GM18498 (cell line): Measurements from ENCODE around the gene TBC1D9.
A peak's percentile ranks its signal among the peaks of the same experiment; 100 is the strongest.

Experiments used
- ATAC-seq: cut with Tn5 transposase; IDR thresholded peaks from one replicate; pipeline ENCODE4 v1.9.1; 2021; ENCODE audit warnings: mild to moderate bottlenecking, moderate library complexity; ENCODE audit not compliant: unreplicated experiment

The TBC1D9 gene

DNA sequence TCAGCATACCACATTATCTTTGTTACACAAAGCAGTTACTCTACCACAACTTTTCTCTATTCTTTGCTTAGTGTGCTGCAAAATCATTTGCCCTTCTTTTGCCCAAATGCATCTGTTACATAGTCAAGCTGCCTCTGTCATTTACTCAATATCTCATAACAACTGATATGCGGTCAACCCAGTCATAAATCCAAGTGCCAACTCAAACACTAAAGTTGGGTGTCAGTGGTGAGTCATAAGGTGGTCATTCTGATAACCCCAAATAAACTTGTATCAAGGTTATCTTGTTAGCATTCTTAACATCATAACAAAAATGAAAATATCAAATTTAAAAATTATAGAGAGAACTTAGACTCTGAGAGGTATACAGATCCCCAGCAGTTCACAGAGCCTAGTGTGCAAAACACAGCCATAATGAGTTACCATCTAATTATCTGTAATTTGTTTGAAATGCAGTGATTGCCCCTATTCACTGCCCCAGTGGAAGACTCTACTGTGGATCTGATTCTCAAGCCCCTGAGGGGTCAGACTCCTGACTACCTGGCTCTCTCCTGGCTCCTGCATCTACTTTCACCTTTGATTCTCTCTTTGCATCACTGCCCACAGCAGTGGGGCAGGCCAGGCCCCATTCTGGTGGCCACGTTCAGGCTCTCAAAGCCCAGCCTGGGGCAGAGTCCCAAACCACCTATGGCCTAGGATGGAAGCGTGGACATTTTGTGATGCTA is 29.2 kb downstream of the TBC1D9 start:
- no peak for ATAC-seq

DNA sequence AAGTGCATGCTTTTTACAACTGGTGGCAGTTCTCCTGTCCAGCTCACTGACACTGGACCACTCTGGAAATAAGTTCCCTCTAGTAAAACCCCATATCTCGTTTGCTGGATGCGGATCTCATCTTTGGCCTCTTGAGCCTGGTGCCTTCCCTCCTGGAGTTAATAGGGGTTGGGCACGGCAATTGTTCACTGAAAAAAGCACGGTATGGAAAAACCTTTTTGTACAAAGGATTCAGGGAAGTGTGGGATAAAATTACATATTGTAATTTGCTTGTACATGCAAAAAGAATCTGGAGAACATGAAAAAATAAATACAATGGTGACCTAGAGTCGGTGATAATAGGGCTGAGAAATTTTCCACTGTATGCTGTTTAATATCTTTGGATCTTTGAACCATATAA is 30.6 kb downstream of the TBC1D9 start:
- no peak for ATAC-seq

DNA sequence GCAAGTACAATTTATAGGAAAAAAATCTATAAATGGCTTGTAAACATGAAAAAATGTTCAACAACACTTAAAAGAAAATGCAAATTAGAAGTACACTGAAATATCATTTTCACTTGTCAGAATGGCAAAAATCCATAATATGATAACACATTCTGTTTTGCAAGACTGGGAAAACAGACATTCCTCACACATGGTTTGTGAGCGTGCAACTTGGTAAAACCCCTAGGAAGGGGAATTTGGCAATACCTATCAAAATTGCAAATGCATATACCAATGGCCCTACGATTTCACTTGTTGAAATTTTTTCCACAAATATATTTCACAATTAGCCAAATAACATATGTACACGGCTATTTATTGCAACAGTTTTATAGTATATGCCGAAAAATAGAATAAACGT is 31.4 kb downstream of the TBC1D9 start:
- ATAC-seq, result no peak

DNA sequence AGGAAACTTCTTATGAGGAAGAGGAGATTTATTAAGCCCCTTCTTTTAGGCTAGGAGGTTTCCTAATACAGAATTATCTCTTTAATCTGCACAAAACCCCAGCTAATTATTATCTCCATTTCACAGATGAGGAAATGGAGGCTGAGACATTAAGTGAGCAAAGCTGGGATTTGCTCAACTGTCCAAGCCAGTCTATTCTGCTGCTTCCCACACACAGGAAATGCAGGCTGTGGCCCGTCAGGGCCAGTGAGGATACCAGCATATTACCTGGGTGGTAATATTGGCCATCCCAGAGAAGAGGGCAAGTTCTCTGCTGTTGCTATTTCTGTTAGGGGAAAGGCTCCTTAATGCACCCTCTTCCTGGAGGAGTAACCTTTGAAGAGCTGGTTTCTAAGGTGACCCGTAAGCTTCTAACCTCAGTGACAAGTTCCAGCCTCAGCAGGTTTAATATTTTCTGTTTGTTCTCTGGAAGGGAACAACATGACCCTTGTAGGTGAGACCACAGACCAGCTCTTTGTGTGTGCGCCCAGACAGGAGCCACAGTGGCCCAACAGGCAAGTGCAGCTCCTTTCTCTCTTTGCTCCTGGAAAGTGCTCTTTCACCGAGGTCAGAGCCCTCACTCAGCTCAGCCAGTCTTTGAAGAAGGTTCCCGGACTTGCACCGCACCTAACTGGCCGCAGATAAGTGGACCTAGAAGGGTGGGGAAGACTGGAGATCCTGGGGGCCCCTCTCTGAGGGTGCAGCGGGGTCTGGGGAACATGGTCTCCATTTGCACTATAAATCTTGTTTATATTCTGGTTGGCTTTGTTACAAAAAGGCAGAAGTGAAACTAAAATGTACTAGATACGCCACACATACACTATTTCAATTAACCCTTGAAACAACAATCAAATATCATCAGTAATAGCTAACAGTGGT is 35.5 kb downstream of the TBC1D9 start:
- ATAC-seq, result peak; percentile 68

DNA sequence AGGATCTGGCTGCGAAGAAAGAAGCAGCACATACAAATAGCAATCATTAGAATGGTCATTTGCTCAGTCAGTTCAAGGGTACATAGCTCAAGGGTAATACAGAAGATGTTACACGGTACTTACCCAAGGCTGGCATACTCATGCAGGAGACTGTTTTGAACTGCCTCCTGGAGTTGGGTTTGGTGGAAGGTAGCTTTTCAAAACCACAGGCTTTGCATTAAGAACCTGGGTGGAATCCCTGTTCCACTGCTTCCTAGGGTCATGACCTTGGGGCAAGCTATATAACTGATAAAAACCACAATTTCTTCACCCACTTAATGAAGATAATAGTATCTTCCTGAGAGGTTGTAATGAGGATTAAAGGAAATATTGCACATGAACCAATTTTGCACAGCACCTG is 36.5 kb downstream of the TBC1D9 start:
- peak; percentile 49 for ATAC-seq

DNA sequence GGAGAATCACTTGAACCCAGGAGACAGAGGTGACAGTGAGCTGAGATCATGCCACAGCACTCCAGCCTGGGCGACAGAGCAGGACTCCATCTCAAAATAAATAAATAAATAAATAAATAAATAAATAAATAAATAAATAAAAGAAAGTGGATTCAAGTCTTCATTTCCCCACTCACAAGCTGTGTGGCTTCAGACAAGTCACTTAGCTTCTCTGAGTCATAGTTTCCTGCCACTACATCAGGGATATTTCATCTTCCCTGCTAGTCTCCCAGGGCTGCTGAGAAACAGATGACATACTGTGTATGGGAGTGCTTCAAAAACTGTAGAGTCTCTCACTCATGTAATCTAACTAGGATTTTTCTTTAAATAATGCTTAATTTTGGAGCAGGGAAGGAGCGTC is 37.2 kb downstream of the TBC1D9 start:
- no peak for ATAC-seq

DNA sequence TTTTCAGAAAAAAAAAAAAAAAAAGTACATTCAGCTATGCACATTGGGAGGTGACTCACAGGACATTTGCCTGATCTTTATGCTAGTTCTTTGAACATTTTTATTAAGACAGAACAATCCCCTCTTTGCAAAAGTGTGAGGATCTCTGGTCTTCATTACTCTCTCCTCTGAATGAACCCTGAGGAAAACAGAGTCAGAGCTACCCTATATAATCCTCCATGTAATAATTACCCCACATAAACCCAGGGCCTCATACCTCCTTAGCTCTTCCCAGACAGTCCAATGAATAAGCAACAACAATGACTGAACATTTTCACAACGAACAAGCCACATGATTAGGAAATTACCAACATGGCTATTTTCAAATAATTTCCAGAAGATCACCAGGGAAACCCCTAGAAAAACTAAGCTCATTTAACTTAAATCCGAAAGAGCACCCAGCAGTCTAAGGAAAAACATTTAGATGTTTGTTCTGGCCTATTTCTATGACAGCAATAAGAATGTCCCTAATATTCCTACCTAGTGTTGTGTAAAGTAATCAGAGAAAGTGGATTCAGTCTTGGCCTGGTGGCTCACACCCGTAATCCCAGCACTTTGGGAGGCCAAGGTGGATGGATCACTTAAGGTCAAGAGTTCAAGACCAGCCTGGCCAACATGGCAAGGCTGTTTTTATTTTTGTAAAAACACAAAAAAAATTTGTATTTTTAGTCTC is 37.8 kb downstream of the TBC1D9 start:
- no peak for ATAC-seq

DNA sequence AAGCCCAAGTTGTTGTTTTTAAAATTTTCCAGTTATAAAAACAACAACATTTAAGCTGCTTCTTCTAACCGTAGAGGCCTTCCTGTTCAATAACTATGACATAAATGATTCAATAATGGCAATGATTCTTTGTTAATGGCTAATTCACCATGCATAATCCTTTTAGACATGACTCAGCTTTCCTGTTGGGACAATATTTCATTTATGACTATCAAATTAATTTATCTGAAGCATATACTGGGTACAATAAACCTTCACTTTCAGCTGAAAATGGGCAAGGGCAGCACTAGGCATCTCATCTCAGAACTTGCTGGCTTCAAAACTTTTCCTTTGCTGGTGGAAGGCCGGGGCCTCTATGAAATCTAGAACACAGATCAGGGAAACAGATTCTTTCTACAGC is 38.9 kb downstream of the TBC1D9 start:
- ATAC-seq, result no peak

DNA sequence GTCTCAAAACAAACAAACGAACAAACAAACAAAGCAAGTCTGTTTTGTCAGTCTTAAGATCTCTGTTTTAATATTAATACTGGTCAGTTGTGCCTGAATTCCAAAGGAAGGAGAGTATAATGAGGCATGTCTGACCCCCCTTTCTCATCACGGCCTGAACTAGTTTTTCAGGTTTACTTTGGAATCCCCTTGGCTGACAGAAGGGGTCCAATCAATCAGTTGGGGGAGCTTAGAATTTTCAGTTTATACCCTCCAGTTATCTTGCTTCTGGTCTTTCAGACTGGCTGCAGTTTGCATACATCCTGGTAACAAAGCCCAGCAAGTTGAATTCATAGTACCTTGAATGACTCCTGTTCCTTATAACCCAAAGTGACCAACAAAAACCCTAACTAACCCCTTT is 41.1 kb downstream of the TBC1D9 start:
- ATAC-seq, result no peak

DNA sequence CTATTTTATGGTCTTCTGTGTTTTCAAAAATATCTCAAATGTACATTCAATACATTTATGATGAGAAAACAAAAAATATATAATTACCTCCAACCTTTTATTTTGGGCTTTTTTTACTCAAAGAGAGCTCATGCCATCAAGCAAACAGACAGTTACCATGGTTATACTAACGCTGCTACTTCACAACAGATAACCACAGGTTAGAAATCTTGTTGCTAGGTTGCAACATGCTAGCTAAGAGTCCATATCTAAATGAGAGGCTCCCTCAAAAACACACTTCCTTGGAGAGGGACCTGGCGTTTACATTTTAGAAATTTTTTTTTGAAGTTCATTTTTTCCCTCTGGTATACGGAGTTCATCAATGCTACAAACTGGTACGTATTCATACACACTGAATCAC is 44.3 kb downstream of the TBC1D9 start:
- ATAC-seq, result no peak

DNA sequence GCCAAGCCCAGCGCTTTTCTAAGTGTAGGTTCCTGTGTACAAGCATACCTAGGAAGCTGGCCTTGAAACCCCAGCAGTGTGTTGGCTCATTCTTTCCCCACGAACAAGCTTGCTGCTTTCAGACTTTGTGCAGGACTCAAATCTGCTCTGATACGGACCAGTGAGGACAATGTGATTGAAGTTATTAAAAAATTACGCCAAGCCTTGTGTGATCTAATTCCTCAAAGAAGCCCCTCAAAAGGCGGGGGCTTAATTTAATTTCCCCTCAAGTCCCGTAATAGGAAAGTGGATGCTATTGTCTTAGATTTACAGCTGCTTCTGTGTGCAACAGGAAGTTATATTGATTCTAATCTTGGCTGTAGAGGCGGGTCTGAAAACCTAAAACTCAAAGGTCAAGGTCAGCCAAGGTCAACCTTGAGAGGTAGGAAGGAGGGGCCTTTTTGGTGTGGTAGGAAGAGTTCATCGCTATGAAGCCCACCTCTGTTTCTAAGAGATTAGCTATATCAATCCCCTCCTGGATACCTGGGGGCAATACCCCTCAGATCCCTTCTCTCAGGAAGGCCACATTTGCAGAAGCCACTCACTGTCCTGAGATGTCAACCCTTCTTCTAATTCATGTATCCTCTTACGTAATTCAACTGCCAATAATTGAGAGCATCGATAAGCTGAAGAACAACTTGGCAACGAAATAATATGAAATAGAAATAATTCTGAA is 45.1 kb downstream of the TBC1D9 start:
- no peak for ATAC-seq

DNA sequence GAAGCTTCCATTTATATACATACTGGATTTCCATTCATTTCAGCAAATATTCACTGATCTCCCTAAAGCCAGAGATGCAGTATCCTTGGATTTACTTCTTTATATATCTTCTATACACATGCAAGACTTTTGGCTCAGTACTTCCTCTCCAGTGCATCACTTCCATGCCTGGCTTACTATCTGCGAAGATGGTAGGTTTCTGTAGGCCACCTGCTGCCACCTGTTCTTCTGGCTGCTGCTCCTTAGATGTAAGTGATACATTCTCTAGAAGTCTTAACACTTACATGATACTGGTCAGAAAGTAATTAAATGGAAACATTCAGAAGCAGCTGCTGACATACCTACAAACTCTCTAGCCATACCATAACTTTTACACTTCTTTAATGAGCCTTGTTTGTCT is 48.9 kb downstream of the TBC1D9 start:
- ATAC-seq, result no peak

DNA sequence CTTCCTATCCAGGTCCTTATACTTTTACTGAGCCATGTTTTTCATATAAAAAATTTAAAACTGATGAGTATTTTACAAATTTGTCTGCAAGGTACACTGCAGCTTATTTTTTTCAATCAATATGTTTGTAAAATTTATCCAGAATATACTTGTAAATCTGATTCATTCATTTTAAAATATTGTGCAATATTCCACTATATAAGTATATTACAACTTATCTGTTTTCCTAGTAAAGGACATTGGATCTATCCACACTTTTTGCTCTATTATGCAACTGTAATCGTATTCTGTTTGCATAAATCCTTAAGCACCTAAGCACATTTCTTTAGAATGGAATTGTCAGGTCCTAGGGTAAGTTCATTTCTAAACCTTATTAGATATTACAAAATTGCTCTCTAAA is 49.5 kb downstream of the TBC1D9 start:
- ATAC-seq, result no peak

DNA sequence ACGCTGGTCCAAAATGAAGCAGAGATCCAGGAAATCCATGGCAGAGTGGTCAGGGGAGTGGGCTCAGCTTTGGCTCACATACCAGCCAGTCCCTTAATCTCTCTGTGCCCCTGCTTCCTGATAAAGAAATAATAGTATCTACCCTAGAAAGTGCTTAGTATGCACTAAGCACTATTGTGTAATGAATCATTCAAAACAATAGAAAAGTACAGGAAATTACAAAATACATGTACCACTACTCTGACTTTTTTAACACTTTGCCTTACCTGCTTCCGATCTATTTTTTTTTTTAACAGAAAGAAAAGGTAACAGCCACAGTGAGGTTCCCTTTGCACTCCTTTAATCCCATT is 49.9 kb downstream of the TBC1D9 start:
- no peak for ATAC-seq

DNA sequence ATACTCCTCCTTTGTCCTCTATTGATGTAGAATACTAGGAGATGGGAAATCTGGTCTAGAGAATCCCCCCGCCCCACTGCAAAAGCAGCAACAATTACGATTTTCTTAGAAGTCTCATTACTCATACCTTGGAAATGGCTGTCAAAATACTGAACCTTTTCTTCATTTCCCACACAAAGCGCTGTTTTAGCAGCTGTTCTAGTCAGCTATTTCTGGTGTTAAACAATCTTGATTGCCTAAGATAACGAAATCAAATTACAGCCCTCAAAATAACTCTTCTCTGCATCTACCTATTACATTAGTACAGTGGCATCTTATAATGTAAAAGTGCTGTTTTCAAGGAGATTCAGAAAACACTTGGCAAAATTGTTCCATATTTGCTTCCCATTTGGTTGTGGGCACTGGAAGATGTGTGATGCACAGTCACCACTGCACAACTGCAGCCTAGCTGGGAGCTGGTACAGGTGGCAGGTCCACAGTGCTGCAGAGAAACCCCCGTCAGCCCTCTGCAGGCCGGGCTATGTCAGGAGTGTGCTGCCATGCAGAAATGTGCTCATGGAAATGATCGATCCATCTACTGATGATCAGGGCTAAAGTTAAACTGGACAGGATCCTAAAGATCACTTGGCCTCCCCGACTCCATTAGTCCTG is 50.4 kb downstream of the TBC1D9 start:
- no peak for ATAC-seq

DNA sequence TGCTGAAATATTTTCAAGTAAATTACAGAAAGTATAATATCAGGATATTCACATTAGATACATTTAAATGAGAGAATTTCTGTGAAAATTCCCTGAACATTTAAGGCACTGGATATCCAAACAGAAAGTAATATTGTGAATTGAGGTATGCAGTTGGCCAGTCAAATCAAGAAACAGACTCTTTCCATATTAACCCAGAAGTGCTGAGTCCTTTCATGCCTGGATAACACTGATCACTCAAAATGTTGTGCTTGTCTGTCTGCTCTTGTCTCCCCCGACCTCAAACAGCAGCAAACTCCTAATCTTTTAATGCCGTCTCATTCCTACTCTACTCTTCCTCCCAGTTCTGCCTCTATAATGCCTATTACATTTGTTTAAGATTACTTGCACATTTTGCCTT is 51.2 kb downstream of the TBC1D9 start:
- ATAC-seq, result no peak

DNA sequence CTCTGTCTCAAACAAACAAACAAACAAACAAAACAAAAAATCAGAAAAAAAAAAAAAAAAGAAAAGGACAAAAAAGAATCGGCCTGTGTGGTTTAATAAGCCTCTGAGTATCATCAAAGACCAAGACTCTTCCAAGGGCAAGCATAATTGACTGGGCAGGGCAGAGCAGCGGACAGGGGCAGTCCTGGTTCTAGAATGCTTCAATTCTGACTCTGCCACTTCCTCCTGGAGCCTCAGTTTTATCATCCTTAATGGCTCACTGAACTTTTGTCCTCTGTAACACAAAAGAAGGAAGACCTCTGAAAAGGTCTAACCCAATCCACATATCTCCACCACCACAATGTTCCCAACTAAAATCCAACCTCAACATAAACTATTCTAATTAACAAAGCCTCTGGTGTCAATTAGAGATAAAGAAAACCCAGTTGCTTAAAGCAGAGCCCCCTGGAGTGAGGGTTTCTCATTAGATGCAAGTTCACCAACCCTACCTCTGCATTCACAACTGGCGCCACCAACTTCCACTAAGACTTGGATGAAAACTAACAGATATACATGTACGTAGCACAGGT is 51.7 kb downstream of the TBC1D9 start:
- no peak for ATAC-seq

DNA sequence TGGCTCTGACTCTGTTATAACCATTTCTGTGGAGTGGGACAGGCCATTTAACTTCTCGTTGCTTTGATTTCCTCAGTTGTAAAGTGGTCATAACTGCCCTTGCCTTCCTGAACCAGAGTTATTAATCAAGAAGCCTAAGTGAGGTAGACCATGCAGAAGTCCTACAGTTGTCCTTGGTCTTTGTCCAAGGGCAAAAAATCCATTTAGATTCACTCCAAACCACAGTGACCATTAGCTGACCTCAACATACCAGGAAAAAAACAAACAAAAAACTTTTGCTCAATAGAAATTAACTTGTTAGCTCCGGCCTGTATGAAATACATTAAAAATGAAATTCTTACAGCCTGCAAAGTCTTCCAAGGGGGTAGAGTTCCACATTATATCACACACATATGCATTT is 52.7 kb downstream of the TBC1D9 start:
- ATAC-seq, result no peak

DNA sequence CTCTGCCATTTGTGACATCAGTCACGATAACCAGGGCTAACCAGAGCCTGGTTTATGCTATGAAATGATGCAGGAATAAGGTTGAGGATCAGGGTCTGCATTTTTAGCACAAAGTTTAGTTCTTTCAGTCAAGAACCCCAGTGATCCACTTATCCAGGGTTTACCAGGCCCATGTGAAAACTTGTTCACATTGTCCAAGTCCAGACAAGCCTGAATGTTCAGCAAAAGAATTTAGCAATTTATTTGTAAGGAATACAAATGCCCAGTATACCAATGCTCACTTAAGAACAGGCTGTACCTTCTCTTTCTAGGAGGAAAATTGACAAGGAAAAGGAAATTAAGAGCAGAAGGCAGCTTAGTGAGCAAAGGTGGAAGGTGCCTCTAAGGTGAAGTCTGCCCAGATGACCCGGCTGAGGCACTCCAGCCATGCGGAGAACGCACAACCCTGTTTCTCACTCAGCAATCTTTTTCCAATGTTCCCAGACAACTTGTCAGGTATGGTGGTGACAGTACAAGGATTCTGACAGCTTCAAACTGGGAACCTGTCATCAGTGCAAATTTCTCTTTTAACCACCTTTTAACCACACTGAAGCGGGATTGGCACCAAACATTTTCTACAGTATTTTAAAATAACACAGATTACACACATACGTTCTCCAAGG is 54.0 kb downstream of the TBC1D9 start:
- ATAC-seq, result no peak

DNA sequence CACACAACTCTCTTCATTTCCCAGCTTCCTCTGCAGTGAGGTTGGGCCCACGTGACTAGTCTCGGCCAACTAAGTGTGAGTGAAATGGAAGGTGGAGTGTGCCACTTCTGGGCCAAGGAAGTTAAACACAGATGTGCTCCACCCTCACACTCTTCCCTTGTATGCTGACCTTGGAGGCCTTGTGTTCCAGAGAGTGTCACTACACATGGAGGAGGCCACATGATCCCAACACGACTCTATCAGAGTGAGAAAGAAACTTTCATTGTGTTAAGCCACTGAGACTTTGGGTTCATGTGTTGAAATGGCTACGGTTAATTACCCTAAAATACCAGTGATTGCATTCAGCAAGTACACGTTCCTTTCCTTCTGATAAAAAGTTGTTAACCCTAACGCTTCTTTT is 55.1 kb downstream of the TBC1D9 start:
- no peak for ATAC-seq
